ENCODE results near the gene FAM3D. TPM values are rescaled to one million over a fixed set of nuclear protein-coding genes. Genes with fewer than 3 reads are reported as not detected.

The FAM3D gene
- polyA plus RNA-seq, 1 of the 3 experiments (the other 2 are of a cell fraction) = not detected

- DNase-seq = no peak
- no peaks in the 10 kb centered on the region for H3K79me2 ChIP-seq (ENCODE audit: insufficient read depth)
These were observed 4.0 kb upstream of the FAM3D start for GRCh38 chr3:58670506-58671135.

More at GRCh38 chr3:58670506-58671135, 4.0 kb upstream of the FAM3D start:
- no peaks in the 10 kb centered on the region; the same call in 1 of the 2 replicates for H3K27me3 ChIP-seq (ENCODE audit: insufficient read depth)
- TF ChIP-seq NRF1 (IDR thresholded peaks at IDR 0.05; ENCODE audit: low read depth, low read length) (no peak), RXRA (IDR thresholded peaks at IDR 0.05; ENCODE audit: borderline replicate concordance, low read depth) (no peak), MXI1 (IDR thresholded peaks at IDR 0.05; ENCODE audit: low read depth, low read length) (no peak), ZBTB33 (IDR thresholded peaks at IDR 0.05; ENCODE audit: borderline replicate concordance, low read depth) (no peak), POLR2AphosphoS5 (IDR thresholded peaks at IDR 0.05; ENCODE audit: low read depth, low read length) (no peak), PBX3 (IDR thresholded peaks at IDR 0.05) (no peak), CHD2 (IDR thresholded peaks at IDR 0.05; ENCODE audit: low read length, partially characterized antibody) (no peak), CTCF (IDR thresholded peaks at IDR 0.05) (no peak), SIN3A (IDR thresholded peaks at IDR 0.05; ENCODE audit: borderline replicate concordance, low read depth, low read length) (no peak), YY1 (IDR thresholded peaks at IDR 0.05; ENCODE audit: low read depth) (no peak), FOXM1 (IDR thresholded peaks at IDR 0.05; ENCODE audit: low read depth) (no peak), FOSL2 (IDR thresholded peaks at IDR 0.05; ENCODE audit: borderline replicate concordance, low read depth) (no peak), RAD21 (IDR thresholded peaks at IDR 0.05; ENCODE audit: low read length) (no peak), RCOR1 (IDR thresholded peaks at IDR 0.05; ENCODE audit: low read length) (no peak)
- H3K4me3 ChIP-seq (ENCODE audit: low read depth in 2 of 2, low read length in 1 of 2) = no peak overlapping the region
- no peaks in the 10 kb centered on the region for H3K9me3 ChIP-seq
- no peak overlapping the region for H3K4me2 ChIP-seq
- H3K9ac ChIP-seq = no peak overlapping the region
- H3F3A ChIP-seq (replicated peaks; ENCODE audit: insufficient read depth) = no peaks in the 10 kb centered on the region
- H3K4me1 ChIP-seq (ENCODE audit: control insufficient read depth in 1 of 2, insufficient read depth in 2 of 2, low read depth in 1 of 2, low read length in 1 of 2) = no peaks in the 10 kb centered on the region
- no peak overlapping the region for H2AFZ ChIP-seq (ENCODE audit: low read depth)
- H3K27ac ChIP-seq (ENCODE audit: low read depth in 2 of 2, low read length in 1 of 2) = no peak overlapping the region
- H3K9me2 ChIP-seq = no peaks in the 10 kb centered on the region
- 47% methylated on average over 9 of the region's 9 CpGs for WGBS (ENCODE audit: low lambda C conversion rate)
- ChIA-PET CTCF (no interaction called here), POLR2A (no interaction called here)
- H4K20me1 ChIP-seq (ENCODE audit: insufficient read depth) = no peaks in the 10 kb centered on the region
- H3K36me3 ChIP-seq (replicated peaks in 1 of 2; ENCODE audit: control insufficient read depth in 1 of 2, insufficient read depth in 2 of 2, low read length in 1 of 2) = no peaks in the 10 kb centered on the region

Measured in SK-N-SH (cell line).